Measurements from ENCODE around the gene TXNL1. TPM values are rescaled to one million over a fixed set of nuclear protein-coding genes. Genes with fewer than 3 reads are reported as not detected.

Gene TXNL1
- total and polyA plus RNA-seq, 2 donors (not counting 3 experiments of a cell fraction or from before 2014, with no cell fraction given): 29.5 to 81.2 TPM

- FAIRE-seq (no peak), DNase-seq (ENCODE audit: low read depth, low spot score) (no peak)
- Histone ChIP-seq H3K27ac (ENCODE audit: insufficient read depth, low read depth, low read length) (no peak overlapping the region), H3K9ac (replicated peaks; ENCODE audit: extremely low read depth, insufficient read depth, low read length) (no peak overlapping the region), H4K20me1 (replicated peaks; ENCODE audit: control insufficient read depth, extremely low read depth, insufficient read depth, low read length) (no peaks in the 10 kb centered on the region), H3K27me3 (ENCODE audit: control insufficient read depth in 2 of 2, insufficient read depth in 2 of 2, low read length in 2 of 2) (peaks cover 0 to 3% of the 10 kb centered on the region in 2 experiments), H3K79me2 (ENCODE audit: control insufficient read depth, insufficient read depth, low read length) (no peaks in the 10 kb centered on the region), H2AFZ (ENCODE audit: low read depth, low read length) (no peak overlapping the region), H3K9me3 (replicated peaks; ENCODE audit: control insufficient read depth, insufficient read depth, low read length) (no peaks in the 10 kb centered on the region), H3K4me3 (replicated peaks in 1 of 3; ENCODE audit: insufficient read depth in 1 of 3, low read depth in 1 of 3, low read length in 3 of 3) (no peak overlapping the region), H3K9me1 (replicated peaks; ENCODE audit: control insufficient read depth, extremely low read depth, insufficient read depth, low read length) (no peaks in the 10 kb centered on the region), H3K4me2 (ENCODE audit: insufficient read depth, low read length) (no peak overlapping the region), H3K36me3 (ENCODE audit: control insufficient read depth in 2 of 2, extremely low read depth in 1 of 2, insufficient read depth in 2 of 2, low read length in 2 of 2) (no peaks in the 10 kb centered on the region), H3K4me1 (ENCODE audit: control insufficient read depth, extremely low read depth, insufficient read depth, low read length) (peaks cover 18% of the 10 kb centered on the region)
- BruUV-seq (replicated peaks): no TSS peak
- CTCF ChIA-PET: no interaction called here
- intact Hi-C loops (cut with micrococcal nuclease) (loop anchor here (10.0 kb wide), 1 partner anchor 706 kb away; no protein-coding TSS in a partner anchor), dilution Hi-C loops (cut with MboI; ENCODE audit: extremely low pct_ligation_motif_present, low sequenced_read_pairs) (no loop called here)
- POLR2A ChIA-PET: no interaction called here
- TF ChIP-seq, protein P1, sequence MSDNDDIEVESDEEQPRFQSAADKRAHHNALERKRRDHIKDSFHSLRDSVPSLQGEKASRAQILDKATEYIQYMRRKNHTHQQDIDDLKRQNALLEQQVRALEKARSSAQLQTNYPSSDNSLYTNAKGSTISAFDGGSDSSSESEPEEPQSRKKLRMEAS (IDR thresholded peaks at IDR 0.05; ENCODE audit: insufficient read depth, insufficient read length): no peak
- TF ChIP-seq FOS (IDR thresholded peaks at IDR 0.05; ENCODE audit: borderline replicate concordance, insufficient read depth, low read length) (no peak), GATA2 (IDR thresholded peaks at IDR 0.05; ENCODE audit: insufficient read depth, insufficient read length, low read depth, low read length) (no peak), MYC (IDR thresholded peaks at IDR 0.05; ENCODE audit: low read depth, low read length) (no peak), JUN (IDR thresholded peaks at IDR 0.05; ENCODE audit: borderline replicate concordance, insufficient read depth, insufficient read length, low read depth) (no peak), POLR2A (IDR thresholded peaks at IDR 0.05; ENCODE audit: low read depth, low read length) (no peak), CTCF (IDR thresholded peaks at IDR 0.05; ENCODE audit: extremely low read depth in 1 of 2, insufficient read depth in 1 of 2, low read depth in 1 of 2, low read length in 2 of 2) (no peak), EZH2 (IDR thresholded peaks at IDR 0.05; ENCODE audit: borderline replicate concordance, low read depth, low read length, severe bottlenecking) (no peak), POLR2AphosphoS5 (IDR thresholded peaks at IDR 0.05; ENCODE audit: insufficient read depth, low read depth, low read length) (no peak)
These were observed 67.4 kb downstream of the TXNL1 start for GRCh38 chr18:56570978-56571377.

All from endothelial cell of umbilical vein (primary cell).